ENCODE measurements around the gene SEC14L1.

Gene SEC14L1

DNA sequence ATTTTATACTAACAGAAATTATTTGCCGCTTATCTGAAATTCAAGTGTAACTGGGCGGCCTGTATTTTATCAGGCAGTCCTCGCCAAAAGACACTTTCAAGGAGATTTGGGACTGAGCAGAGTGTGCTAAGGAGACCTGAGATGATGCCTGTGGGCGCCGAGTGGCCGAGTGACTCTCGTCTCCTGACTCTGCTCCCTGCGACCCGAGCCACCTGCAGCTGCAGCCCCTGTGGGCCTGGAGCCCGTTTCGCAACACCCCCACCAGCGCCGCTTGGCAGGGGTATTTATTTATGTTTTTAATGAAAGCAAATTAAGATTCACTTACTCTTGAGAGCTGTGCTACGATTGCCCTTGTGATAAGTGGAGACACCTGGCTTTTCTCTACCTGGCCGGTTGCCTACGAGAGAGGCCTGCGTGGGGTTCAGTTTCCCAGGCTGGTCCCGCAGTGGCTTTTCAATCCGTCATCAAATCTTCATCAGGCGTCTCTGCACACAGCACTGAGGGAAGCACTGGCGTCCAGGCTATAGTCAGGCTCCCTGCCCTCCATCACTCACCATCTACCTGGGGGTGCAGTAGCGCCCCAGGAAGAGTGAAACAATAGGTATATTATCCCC, 124.0 kb downstream of the SEC14L1 start:
- DNase-seq (ENCODE audit: extremely low spot score) = no peak
- TF ChIP-seq, protein P1, sequence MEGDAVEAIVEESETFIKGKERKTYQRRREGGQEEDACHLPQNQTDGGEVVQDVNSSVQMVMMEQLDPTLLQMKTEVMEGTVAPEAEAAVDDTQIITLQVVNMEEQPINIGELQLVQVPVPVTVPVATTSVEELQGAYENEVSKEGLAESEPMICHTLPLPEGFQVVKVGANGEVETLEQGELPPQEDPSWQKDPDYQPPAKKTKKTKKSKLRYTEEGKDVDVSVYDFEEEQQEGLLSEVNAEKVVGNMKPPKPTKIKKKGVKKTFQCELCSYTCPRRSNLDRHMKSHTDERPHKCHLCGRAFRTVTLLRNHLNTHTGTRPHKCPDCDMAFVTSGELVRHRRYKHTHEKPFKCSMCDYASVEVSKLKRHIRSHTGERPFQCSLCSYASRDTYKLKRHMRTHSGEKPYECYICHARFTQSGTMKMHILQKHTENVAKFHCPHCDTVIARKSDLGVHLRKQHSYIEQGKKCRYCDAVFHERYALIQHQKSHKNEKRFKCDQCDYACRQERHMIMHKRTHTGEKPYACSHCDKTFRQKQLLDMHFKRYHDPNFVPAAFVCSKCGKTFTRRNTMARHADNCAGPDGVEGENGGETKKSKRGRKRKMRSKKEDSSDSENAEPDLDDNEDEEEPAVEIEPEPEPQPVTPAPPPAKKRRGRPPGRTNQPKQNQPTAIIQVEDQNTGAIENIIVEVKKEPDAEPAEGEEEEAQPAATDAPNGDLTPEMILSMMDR (IDR thresholded peaks at IDR 0.05; ENCODE audit: control extremely low read depth, extremely low read depth, low read depth, missing control alignments) = no peak
- POLR2A ChIA-PET = no interaction called here
- CTCF ChIA-PET = no interaction called here

DNA sequence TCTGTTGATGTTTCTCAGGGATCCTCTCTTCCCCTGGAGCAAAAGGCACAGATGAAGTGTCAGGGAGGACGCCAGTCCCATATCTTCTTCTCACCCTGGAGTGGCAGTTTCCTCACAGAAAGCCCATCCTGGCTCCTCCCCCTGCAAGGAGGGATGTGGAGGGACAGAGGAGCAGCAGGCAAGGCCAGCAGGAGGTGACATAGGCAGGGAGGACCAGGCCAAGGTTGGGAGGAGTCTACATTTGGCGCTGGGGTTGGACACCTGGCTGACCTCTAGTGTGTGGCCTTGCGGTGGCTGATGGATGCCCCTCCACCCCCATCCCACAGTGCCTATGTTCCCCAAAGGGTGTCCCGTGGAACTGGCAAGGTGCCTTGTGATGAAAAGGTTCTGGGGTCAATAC, 125.4 kb downstream of the SEC14L1 start:
- POLR2A ChIA-PET = interaction anchor here (0.7 kb wide), 1 partner anchor 175 kb away, joined by 4 read pairs; no protein-coding TSS in a partner anchor
- DNase-seq (ENCODE audit: extremely low spot score) = no peak

More for the DNA sequence above, 125.4 kb downstream of the SEC14L1 start:
- CTCF ChIA-PET = no interaction called here
- TF ChIP-seq, protein P1 (IDR thresholded peaks at IDR 0.05; ENCODE audit: control extremely low read depth, extremely low read depth, low read depth, missing control alignments) = no peak
